Activated naive CD4-positive, alpha-beta T cell treated with anti-CD3 and anti-CD28 coated beads, Interleukin-2, amount 50 U/mL, for 24 hours (primary cell): ENCODE data around the gene CABP7.

Source experiments
- H3K27ac Mint-ChIP-seq: one replicate; pipeline ENCODE4 v1.8.0; 2021; ENCODE audit warnings: mild to moderate bottlenecking, mixed read lengths
- H3K27me3 Mint-ChIP-seq: one replicate; pipeline ENCODE4 v1.8.0; 2021; ENCODE audit warnings: mixed read lengths
- H3K36me3 Mint-ChIP-seq: one replicate; pipeline ENCODE4 v1.8.0; 2021; ENCODE audit warnings: mixed read lengths
- H3K4me1 Mint-ChIP-seq: one replicate; pipeline ENCODE4 v1.8.0; 2021; ENCODE audit warnings: mixed read lengths
- H3K4me3 Mint-ChIP-seq: one replicate; pipeline ENCODE4 v1.8.0; 2021; ENCODE audit warnings: mild to moderate bottlenecking, mixed read lengths
- H3K9me3 Mint-ChIP-seq: one replicate; pipeline ENCODE4 v1.8.0; 2021; ENCODE audit warnings: mixed read lengths

The CABP7 gene

DNA sequence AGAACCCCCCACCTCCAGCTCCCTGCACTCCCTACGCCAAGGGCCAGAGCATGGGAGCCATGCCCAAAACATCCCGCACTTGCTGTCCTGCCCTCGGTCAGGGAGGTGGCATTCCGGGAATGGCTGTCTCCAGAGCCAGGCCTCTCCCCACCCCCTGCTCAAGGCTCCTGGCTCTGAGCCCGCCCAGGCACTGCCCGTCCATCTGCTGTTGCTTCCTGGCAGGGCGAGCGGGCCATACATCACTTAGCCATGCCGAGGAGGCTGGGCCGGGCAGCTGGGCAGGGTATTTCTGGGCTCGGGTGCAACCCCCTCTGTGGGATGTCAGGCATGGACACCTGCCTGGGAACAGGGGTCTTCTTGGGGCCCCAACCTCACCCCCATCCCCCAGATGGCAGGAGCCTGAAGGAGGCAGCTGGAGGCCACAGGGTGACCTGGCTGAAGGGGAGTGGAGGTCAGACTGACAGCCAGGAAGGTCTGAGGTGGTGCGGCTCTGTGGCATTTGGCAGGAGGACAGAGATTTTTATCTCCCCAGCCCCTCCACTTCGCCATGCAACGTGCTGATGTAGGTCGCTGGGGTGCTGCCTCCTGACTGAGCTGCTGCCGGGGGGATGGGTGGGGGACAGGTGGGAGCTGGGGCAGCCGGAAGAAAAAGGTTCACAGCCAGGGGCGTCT, 8.7 kb upstream of the CABP7 start:
- no peaks in the 10 kb centered on the region for H3K36me3 Mint-ChIP-seq
- no peaks in the 10 kb centered on the region for H3K27me3 Mint-ChIP-seq
- H3K4me1 Mint-ChIP-seq: no peaks in the 10 kb centered on the region
- H3K9me3 Mint-ChIP-seq: no peaks in the 10 kb centered on the region
- no peak overlapping the region for H3K4me3 Mint-ChIP-seq
- no peak overlapping the region for H3K27ac Mint-ChIP-seq

DNA sequence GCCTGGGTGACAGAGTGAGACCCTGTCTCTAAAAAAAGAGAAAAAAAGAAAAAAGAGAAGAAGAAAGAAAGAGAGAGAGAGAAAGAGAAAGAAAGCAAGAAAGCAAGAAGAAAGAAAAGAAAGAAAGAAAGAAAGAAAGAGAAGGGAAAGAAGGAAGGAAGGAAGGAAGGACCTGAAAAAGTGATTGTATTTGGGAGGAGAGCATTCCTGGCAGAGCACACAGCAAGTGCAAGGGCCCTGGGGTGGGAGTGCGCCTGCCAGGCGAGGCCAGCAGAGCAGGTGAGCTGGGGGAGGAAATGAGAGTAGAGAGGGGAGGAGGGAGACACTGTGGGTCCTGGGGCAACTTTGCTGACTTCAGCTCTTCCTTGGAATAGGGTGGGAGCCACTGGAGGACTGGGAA, 7.7 kb upstream of the CABP7 start:
- peaks cover 2% of the 10 kb centered on the region for H3K36me3 Mint-ChIP-seq
- peaks cover 9% of the 10 kb centered on the region for H3K27me3 Mint-ChIP-seq
- H3K4me3 Mint-ChIP-seq: no peak overlapping the region
- H3K9me3 Mint-ChIP-seq: no peaks in the 10 kb centered on the region
- no peaks in the 10 kb centered on the region for H3K4me1 Mint-ChIP-seq
- H3K27ac Mint-ChIP-seq: no peak overlapping the region

DNA sequence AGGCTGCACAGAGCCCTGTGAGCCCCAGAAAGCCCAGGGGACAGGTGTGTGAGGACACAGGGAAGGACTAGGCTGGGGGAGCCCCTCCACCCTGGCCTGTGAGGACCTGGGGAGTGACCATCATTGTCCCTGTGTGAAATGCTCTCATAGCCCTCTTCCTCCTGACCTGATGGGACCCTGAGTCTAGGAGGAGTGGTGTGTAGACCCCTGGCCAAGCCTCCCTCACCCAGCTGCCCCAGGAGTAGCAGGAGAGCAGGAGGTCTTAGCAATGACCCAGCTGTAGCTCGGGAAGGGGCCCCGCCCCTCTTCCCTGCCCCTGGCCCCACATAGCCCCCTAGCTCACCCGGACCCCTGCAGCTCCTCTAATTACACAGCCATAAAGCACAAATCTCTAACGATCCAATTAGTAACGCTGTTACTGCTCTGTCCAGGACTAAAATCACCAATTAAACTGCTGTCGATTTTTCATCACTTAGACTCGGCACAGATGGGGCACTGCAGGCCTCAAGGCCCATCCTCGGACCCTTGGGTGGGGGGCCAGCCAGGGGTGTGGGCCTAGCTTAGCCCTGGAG, 6.6 kb upstream of the CABP7 start:
- H3K4me3 Mint-ChIP-seq: no peak overlapping the region
- no peaks in the 10 kb centered on the region for H3K9me3 Mint-ChIP-seq
- peaks cover 2% of the 10 kb centered on the region for H3K36me3 Mint-ChIP-seq
- no peaks in the 10 kb centered on the region for H3K4me1 Mint-ChIP-seq
- H3K27me3 Mint-ChIP-seq: peaks cover 16% of the 10 kb centered on the region
- no peak overlapping the region for H3K27ac Mint-ChIP-seq

DNA sequence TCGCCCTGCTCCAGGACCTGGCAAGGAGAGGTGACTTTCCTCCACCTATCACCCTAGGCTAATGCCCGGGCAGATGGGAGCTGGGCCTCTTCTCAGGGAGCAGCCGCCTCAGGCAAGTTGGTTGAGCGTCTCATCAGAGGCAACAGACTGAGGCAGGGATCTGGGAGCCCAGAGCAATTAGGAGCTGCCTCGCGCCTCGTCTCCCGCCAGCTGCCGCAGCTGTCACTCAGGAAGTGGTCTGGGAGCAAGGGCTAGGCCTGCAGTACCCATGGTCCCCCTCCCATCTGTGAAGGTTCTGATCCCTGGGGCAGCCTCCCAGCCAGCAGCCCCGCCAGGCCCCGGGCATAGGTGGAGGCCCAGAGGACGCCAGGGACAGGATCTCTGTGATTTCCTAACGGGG, 4.6 kb upstream of the CABP7 start:
- H3K4me1 Mint-ChIP-seq: no peaks in the 10 kb centered on the region
- no peak overlapping the region for H3K27ac Mint-ChIP-seq
- H3K9me3 Mint-ChIP-seq: no peaks in the 10 kb centered on the region
- peaks cover 28% of the 10 kb centered on the region for H3K27me3 Mint-ChIP-seq
- H3K36me3 Mint-ChIP-seq: peaks cover 2% of the 10 kb centered on the region
- no peak overlapping the region for H3K4me3 Mint-ChIP-seq

DNA sequence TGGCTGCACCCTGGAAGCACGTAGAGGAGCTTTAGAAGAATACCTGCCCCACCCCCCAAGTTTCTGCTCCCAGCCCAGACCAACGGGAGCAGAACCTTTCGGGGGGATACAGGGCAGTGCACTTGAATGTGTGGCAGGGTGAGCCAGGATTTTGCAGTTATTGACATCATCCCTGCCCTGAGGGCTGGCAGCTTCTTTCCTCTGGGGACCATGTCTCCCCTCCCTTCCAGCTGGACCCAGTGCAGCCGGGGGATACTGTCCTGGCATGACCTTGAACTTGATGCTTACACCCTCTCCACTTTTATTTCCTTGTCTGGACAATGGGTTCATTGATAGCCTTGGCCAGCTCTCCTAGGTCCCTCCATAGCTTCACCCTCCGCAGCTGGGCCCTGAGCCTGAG, 4.1 kb upstream of the CABP7 start:
- H3K36me3 Mint-ChIP-seq: peaks cover 2% of the 10 kb centered on the region
- H3K4me3 Mint-ChIP-seq: no peak overlapping the region
- no peaks in the 10 kb centered on the region for H3K9me3 Mint-ChIP-seq
- H3K27me3 Mint-ChIP-seq: peaks cover 28% of the 10 kb centered on the region
- H3K27ac Mint-ChIP-seq: no peak overlapping the region
- H3K4me1 Mint-ChIP-seq: no peaks in the 10 kb centered on the region

DNA sequence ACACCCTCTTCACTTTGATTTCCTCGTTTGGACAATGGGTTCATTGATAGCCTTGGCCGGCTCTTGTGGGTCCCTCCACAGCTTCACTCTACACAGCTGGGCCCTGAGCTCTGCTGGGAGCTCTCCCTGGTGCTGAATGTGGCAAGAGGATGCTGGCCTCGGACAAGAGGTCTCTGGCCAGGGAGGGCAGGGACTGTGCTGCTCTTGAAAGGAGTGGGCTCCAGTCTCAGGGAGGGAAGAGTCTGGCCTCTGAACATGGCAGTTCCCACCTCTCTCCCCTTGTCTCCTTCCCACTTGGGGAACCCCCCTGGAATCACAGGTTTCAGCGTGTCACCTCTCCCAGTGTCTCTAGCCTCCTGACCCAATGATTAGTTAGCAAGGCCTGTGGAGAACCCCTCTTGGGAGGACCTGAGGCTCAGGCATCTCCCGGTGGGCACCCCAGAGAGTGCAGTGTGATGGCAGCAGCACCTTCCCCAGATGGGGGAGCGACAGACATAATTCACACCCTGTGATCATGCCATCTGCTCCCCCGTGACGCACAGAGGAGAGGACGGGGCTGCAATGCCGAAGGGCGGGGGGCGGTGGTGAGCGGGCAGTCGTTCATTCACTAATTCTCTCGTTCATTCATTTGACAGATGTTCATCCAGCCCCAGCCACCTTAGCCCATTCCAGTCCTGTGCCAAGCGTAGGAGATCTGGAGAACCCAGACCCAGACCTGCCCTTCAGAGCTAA, 2.8 kb upstream of the CABP7 start:
- Mint-ChIP-seq H3K27ac (no peak overlapping the region), H3K27me3 (peaks cover 30% of the 10 kb centered on the region)

DNA sequence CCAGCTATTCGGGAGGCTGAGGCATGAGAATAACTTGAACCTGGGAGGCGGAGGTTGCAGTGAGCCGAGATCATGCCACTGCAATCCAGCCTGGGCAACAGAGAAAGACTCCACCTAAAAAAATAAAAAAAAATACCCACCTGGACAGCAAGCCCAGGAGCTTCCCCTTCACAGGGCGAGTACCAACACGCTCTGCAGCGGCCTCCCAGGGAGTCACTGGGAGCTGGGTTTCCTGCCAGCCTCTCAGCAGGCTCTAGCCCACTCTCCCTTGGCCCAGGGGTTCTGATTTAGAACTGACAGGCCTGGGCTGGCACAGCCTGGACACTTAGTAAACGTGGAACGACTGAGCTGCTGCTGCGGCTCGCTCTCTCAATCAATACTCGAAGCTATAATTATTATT, 2.0 kb upstream of the CABP7 start:
- no peak overlapping the region for H3K4me3 Mint-ChIP-seq
- H3K4me1 Mint-ChIP-seq: no peaks in the 10 kb centered on the region
- H3K36me3 Mint-ChIP-seq: peaks cover 2% of the 10 kb centered on the region
- H3K9me3 Mint-ChIP-seq: no peaks in the 10 kb centered on the region
- no peak overlapping the region for H3K27ac Mint-ChIP-seq
- H3K27me3 Mint-ChIP-seq: peaks cover 30% of the 10 kb centered on the region

More for the DNA sequence above, 2.8 kb upstream of the CABP7 start:
- no peaks in the 10 kb centered on the region for H3K4me1 Mint-ChIP-seq
- no peak overlapping the region for H3K4me3 Mint-ChIP-seq
- no peaks in the 10 kb centered on the region for H3K9me3 Mint-ChIP-seq
- H3K36me3 Mint-ChIP-seq: peaks cover 2% of the 10 kb centered on the region

DNA sequence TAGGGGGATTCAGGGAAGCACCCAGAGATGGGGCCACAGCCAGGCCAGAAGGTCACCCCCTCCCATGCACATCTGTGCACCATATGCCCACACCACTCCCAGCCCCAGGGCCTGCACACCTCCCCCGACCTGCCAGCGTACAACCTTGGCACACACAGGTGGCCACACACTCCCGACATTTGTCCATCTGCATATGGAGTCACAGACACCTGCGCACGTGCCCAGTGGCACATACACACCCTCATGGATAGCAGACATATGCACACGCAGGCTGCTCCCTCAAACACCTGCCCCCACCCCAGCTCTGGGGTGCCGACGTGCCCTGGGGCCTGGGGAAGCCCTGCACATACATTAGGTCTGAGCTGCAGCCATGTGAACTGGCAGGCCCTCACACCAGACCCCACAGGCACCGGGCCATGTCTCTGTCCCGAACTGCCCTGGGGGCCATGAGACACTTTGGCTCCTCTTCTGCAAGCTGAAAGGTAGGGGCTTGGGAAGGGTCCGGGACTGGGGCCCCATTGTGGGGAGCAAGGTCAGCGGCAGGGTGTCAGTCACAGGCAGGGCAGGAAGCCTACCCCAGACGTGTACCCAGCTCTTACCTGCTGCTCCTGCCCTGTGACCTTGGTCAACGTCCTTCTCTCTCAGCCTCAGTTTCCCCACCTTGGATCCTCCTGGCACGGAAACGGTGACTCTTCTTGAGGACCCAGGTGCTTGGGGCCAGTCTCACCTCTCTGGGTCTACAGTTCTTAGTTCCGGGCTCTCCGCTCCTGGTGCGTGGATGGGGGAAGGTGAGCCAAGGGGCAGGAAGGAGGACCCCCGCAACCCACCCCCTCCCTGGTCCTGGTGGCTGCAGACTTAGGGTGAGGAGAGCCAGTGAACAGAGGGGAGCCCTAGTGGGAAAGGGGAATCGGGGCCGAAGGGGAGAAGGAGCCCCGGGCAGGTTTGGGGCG, 579 bp upstream of the CABP7 start:
- no peaks in the 10 kb centered on the region for H3K9me3 Mint-ChIP-seq
- H3K4me1 Mint-ChIP-seq: no peaks in the 10 kb centered on the region
- peaks cover 2% of the 10 kb centered on the region for H3K36me3 Mint-ChIP-seq
- no peak overlapping the region for H3K27ac Mint-ChIP-seq
- H3K27me3 Mint-ChIP-seq: peaks cover 30% of the 10 kb centered on the region
- peak overlapping the region; percentile 19 for H3K4me3 Mint-ChIP-seq

DNA sequence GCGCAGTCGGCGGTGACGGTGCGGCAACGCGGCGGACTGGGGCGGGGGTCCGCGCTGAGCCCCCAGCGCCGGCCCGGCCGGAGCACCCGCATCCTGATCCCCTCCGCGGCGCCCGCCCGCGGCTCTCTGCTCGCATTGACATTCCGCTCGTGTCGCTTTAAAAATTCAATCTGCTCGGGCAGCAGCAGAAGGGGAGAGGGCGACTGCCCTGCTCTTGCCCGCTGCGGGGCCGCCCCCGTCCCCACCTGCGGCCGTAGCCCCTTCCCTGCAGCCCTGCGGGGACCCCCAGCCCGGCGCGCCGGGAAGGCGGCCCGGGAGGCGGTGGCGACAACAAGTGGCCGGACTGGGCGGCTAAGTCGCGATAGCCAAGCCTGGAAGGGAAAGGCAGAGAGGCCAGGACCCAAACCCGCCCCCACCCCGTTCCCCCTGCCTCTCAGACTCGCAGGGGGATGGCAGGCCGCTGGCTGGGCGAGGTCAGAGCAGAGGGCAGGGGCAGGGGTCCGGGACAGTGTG, 1.1 kb downstream of the CABP7 start:
- no peaks in the 10 kb centered on the region for H3K4me1 Mint-ChIP-seq
- peaks cover 2% of the 10 kb centered on the region for H3K36me3 Mint-ChIP-seq
- no peaks in the 10 kb centered on the region for H3K9me3 Mint-ChIP-seq
- H3K27me3 Mint-ChIP-seq: peaks cover 30% of the 10 kb centered on the region
- H3K4me3 Mint-ChIP-seq: no peak overlapping the region
- no peak overlapping the region for H3K27ac Mint-ChIP-seq

DNA sequence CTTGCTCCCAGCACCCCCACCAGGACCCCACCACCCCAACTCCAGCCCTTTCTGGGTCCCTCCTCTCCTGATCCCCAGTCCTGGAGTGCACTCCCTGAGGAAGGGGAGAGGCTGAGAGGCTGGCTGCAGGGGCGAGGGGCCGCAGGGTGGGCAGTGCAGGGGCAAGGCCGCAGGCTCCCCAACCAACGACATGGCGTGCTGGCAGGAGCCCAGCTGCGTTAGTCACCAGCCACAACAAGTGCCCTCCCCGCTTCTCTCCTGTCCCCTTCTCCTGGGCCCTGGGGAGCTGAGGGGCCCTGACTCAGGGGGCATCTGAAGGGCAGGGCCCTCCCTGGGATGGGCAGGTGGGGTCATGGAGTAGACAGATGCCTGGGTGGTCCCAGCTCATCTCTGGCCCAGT, 2.3 kb downstream of the CABP7 start:
- Mint-ChIP-seq H3K4me3 (no peak overlapping the region), H3K9me3 (no peaks in the 10 kb centered on the region), H3K27ac (no peak overlapping the region), H3K36me3 (no peaks in the 10 kb centered on the region), H3K4me1 (no peaks in the 10 kb centered on the region), H3K27me3 (peaks cover 20% of the 10 kb centered on the region)

DNA sequence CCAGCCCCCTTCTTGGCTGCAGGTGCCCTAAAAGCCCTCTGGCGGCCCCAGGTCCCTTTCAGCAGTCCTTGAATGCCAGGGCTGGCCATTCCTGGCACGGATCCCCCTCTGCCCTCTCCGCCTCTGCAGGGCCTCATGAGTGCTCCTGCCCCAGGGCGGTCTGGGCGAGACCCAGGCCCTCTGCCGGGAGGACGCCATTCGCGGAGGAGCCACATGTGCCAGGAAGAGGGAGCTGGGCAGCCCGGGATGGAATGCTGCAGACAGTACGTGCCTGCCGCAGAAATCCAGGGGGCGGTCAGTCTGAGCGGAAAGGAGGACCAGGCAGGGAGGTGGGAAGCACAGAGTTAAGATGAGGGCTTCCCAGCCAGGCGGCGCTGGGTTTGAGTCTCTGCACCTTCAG, 2.8 kb downstream of the CABP7 start:
- H3K4me1 Mint-ChIP-seq: no peaks in the 10 kb centered on the region
- no peak overlapping the region for H3K27ac Mint-ChIP-seq
- H3K4me3 Mint-ChIP-seq: no peak overlapping the region
- peaks cover 16% of the 10 kb centered on the region for H3K27me3 Mint-ChIP-seq
- no peaks in the 10 kb centered on the region for H3K36me3 Mint-ChIP-seq
- H3K9me3 Mint-ChIP-seq: no peaks in the 10 kb centered on the region

DNA sequence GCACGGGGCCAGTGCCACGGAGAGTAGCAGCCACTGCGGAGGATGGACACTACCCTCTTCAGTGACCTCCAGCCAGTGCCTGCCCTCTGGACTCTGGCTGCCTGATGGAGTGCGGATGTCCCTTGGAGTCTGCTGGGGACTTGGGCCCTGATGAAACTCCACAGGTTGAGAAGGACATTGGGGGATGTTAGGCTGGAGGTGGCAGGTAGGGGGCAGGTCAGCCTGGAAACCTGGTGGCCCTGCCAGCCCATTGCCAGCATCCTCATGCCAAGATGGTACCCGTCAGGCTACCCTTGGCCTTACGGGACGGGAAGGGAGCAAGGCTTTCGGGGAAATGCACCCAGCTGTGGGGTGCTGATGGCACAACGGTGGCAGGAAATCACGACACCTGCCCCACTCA, 4.0 kb downstream of the CABP7 start:
- Mint-ChIP-seq H3K4me3 (no peak overlapping the region), H3K9me3 (no peaks in the 10 kb centered on the region), H3K27ac (no peak overlapping the region), H3K36me3 (no peaks in the 10 kb centered on the region), H3K4me1 (no peaks in the 10 kb centered on the region), H3K27me3 (peaks cover 9% of the 10 kb centered on the region)

DNA sequence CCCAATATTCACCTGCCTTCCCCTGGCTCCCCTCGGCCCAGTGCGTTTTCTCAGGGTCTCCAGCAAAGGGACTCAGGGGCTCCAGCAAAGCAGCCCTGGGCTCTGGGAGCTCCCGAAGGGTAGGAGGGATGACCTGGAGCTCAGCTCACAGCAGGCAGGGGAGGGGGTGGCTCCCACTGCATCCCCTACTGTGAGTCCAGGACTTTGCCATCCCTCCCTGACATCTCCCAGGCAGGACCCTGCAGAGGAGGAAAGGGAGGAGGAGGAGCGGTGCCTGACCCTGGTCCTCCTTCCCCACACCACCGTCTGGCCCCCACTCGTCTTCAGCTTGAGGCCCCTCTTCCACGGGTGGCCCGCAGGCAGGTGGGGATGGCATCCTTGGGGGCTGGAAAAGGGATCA, 5.0 kb downstream of the CABP7 start:
- H3K36me3 Mint-ChIP-seq: no peaks in the 10 kb centered on the region
- no peaks in the 10 kb centered on the region for H3K4me1 Mint-ChIP-seq
- H3K9me3 Mint-ChIP-seq: no peaks in the 10 kb centered on the region
- H3K4me3 Mint-ChIP-seq: no peak overlapping the region
- no peak overlapping the region for H3K27ac Mint-ChIP-seq
- peaks cover 2% of the 10 kb centered on the region for H3K27me3 Mint-ChIP-seq

DNA sequence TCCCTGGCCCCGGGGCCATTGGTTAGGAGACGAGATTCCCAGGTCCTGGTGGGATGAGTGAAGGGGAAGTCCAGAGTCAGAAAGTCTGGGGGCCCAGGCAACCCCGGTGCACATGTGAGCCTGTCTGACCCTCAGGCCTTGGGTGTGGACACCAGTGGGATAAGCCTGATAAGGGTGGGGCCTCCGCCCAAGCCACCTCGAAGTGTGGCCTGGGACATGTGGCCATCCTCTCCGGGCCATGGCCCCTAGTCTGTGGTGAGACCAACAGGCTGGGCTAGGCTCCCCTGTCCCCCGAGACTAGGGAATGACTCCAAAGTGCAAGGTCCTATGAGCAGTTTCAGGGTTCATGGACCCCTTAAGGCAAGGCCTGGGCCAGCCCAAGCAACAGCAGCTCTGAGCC, 6.3 kb downstream of the CABP7 start:
- H3K36me3 Mint-ChIP-seq: no peaks in the 10 kb centered on the region

DNA sequence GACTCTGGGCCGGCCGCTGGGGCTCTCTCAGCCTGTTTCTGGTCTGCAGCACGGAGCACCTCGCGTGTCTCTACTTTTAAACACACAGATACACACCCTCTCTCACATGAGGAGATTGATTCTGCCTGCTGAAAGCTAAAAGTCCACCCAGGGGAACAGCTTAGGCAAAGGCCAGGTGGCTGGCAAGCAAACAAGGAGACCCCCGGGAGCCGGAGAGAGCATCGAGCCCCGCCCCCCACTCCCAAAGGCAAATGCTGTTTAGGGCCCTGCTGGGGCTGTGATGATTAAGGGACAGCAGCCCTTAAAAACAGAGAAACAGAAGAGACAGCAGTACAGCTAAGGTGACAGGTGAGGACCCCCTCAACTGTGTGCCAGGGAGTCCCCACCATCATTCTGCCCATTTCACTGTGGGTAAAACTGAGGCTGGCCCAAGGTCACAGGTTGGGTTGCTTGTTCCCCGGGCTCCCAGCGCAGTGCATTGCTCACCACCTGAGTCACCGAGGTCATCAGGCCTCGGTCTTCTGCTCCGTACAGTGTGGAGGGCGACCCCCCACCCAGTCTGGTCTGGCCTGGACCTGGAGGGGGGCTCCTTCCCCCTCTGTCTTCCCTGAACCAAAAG, 6.8 kb downstream of the CABP7 start:
- Mint-ChIP-seq H3K36me3 (no peaks in the 10 kb centered on the region), H3K9me3 (no peaks in the 10 kb centered on the region), H3K27me3 (no peaks in the 10 kb centered on the region), H3K27ac (no peak overlapping the region), H3K4me3 (no peak overlapping the region), H3K4me1 (no peaks in the 10 kb centered on the region)

More for the DNA sequence above, 6.3 kb downstream of the CABP7 start:
- H3K27ac Mint-ChIP-seq: no peak overlapping the region
- H3K27me3 Mint-ChIP-seq: peaks cover 2% of the 10 kb centered on the region
- no peaks in the 10 kb centered on the region for H3K4me1 Mint-ChIP-seq
- no peak overlapping the region for H3K4me3 Mint-ChIP-seq
- H3K9me3 Mint-ChIP-seq: no peaks in the 10 kb centered on the region
